Measurements from ENCODE around the gene ZNF831.
A peak's percentile ranks its signal among the peaks of the same experiment; 100 is the strongest.

Gene ZNF831

GRCh38 chr20:59157961-59158541, 5.6 kb upstream of the ZNF831 start:
- H3K4me3 ChIP-seq (ENCODE audit: low read length), result no peak overlapping the region
- H3K9me3 ChIP-seq (ENCODE audit: control insufficient read depth, insufficient read depth, low read length), result no peaks in the 10 kb centered on the region
- peaks cover 15% of the 10 kb centered on the region for H3F3A ChIP-seq (ENCODE audit: control insufficient read depth, insufficient read depth)
- H3K27me3 ChIP-seq (ENCODE audit: control insufficient read depth, low read length), result no peaks in the 10 kb centered on the region
- TF ChIP-seq CTCF (IDR thresholded peaks at IDR 0.05; ENCODE audit: low read depth, low read length, poor library complexity, severe bottlenecking), result no peak
- TF ChIP-seq EZH2phosphoT487 (IDR thresholded peaks at IDR 0.05; ENCODE audit: borderline replicate concordance, low read length), result no peak
- no peaks in the 10 kb centered on the region for H4K20me1 ChIP-seq (ENCODE audit: control insufficient read depth, insufficient read depth, low read depth, low read length)
- no peak overlapping the region for H3K4me2 ChIP-seq (ENCODE audit: low read length)
- H3K27ac ChIP-seq (ENCODE audit: low read depth, low read length), result no peak overlapping the region
- peaks cover 45% of the 10 kb centered on the region for H3K4me1 ChIP-seq (ENCODE audit: control insufficient read depth, low read length)
- no peaks in the 10 kb centered on the region for H3K9me2 ChIP-seq (replicated peaks; ENCODE audit: control insufficient read depth, low read length)
- no peaks in the 10 kb centered on the region for H3K79me2 ChIP-seq (ENCODE audit: control insufficient read depth, low read length)
- H3K36me3 ChIP-seq (ENCODE audit: control insufficient read depth, low read length), result no peaks in the 10 kb centered on the region

- Histone ChIP-seq H3K79me2 (ENCODE audit: control insufficient read depth, low read length) (peaks cover under 1% of the 10 kb centered on the region; the same call in 1 of the 2 replicates), H3K4me1 (ENCODE audit: control insufficient read depth, low read length) (peaks cover 50% of the 10 kb centered on the region), H4K20me1 (ENCODE audit: control insufficient read depth, insufficient read depth, low read depth, low read length) (no peaks in the 10 kb centered on the region), H3F3A (ENCODE audit: control insufficient read depth, insufficient read depth) (peaks cover 15% of the 10 kb centered on the region), H3K4me3 (ENCODE audit: low read length) (no peak overlapping the region), H3K9me3 (ENCODE audit: control insufficient read depth, insufficient read depth, low read length) (no peaks in the 10 kb centered on the region), H3K9me2 (replicated peaks; ENCODE audit: control insufficient read depth, low read length) (no peaks in the 10 kb centered on the region), H3K36me3 (ENCODE audit: control insufficient read depth, low read length) (no peaks in the 10 kb centered on the region), H3K27me3 (ENCODE audit: control insufficient read depth, low read length) (no peaks in the 10 kb centered on the region), H3K4me2 (ENCODE audit: low read length) (no peak overlapping the region; the same call in 1 of the 2 replicates), H3K27ac (ENCODE audit: low read depth, low read length) (no peak overlapping the region)
- no peak for TF ChIP-seq CTCF (IDR thresholded peaks at IDR 0.05; ENCODE audit: low read depth, low read length, poor library complexity, severe bottlenecking)
- no peak for TF ChIP-seq EZH2phosphoT487 (IDR thresholded peaks at IDR 0.05; ENCODE audit: borderline replicate concordance, low read length)
These were observed 4.9 kb upstream of the ZNF831 start for GRCh38 chr20:59158673-59159072.

GRCh38 chr20:59159091-59159490, 4.5 kb upstream of the ZNF831 start:
- H3K79me2 ChIP-seq (ENCODE audit: control insufficient read depth, low read length), result peaks cover 5% of the 10 kb centered on the region
- peaks cover 53% of the 10 kb centered on the region for H3K4me1 ChIP-seq (ENCODE audit: control insufficient read depth, low read length)
- no peaks in the 10 kb centered on the region for H3K9me2 ChIP-seq (replicated peaks; ENCODE audit: control insufficient read depth, low read length)
- no peaks in the 10 kb centered on the region for H3K9me3 ChIP-seq (ENCODE audit: control insufficient read depth, insufficient read depth, low read length)
- H4K20me1 ChIP-seq (ENCODE audit: control insufficient read depth, insufficient read depth, low read depth, low read length), result no peaks in the 10 kb centered on the region
- H3K4me2 ChIP-seq (ENCODE audit: low read length), result peak overlapping the region; percentile 86
- H3K4me3 ChIP-seq (ENCODE audit: low read length), result peak overlapping the region; percentile 68
- no peaks in the 10 kb centered on the region for H3K27me3 ChIP-seq (ENCODE audit: control insufficient read depth, low read length)
- no peaks in the 10 kb centered on the region for H3K36me3 ChIP-seq (ENCODE audit: control insufficient read depth, low read length)
- H3K27ac ChIP-seq (ENCODE audit: low read depth, low read length), result peak overlapping the region; percentile 79; the same call in 1 of the 2 replicates
- H3F3A ChIP-seq (ENCODE audit: control insufficient read depth, insufficient read depth), result peaks cover 15% of the 10 kb centered on the region
- no peak for TF ChIP-seq EZH2phosphoT487 (IDR thresholded peaks at IDR 0.05; ENCODE audit: borderline replicate concordance, low read length)
- TF ChIP-seq CTCF (IDR thresholded peaks at IDR 0.05; ENCODE audit: low read depth, low read length, poor library complexity, severe bottlenecking), result peak; percentile 70
